ENCODE results near the gene ZFYVE1.
"Not testable (repeated sequence)": the region's sequence is repeated elsewhere in the genome, so short reads cannot be mapped to it uniquely, and the experiment has no call there.

ZFYVE1 gene

GRCh38 chr14:72957213-72957612, 69.7 kb downstream of the ZFYVE1 start:
- no peak for DNase-seq

- not testable (repeated sequence) for DNase-seq
Measured at GRCh38 chr14:72956741-72957140, 70.2 kb downstream of the ZFYVE1 start.

GRCh38 chr14:72952171-72952570, 74.7 kb downstream of the ZFYVE1 start:
- no peak for DNase-seq

GRCh38 chr14:72948481-72949138, 78.3 kb downstream of the ZFYVE1 start:
- peak; percentile 63 for DNase-seq

GRCh38 chr14:72947366-72948160, 79.3 kb downstream of the ZFYVE1 start:
- DNase-seq: no peak

GRCh38 chr14:72946491-72946890, 80.4 kb downstream of the ZFYVE1 start:
- DNase-seq: no peak

GRCh38 chr14:72945356-72946027, 81.4 kb downstream of the ZFYVE1 start:
- no peak for DNase-seq

- no peak for DNase-seq
Measured at GRCh38 chr14:72943876-72944430, 83.0 kb downstream of the ZFYVE1 start.

GRCh38 chr14:72942934-72943333, 84.0 kb downstream of the ZFYVE1 start:
- no peak for DNase-seq

GRCh38 chr14:72941286-72941985, 85.5 kb downstream of the ZFYVE1 start:
- DNase-seq: no peak

GRCh38 chr14:72939630-72940029, 87.3 kb downstream of the ZFYVE1 start:
- no peak for DNase-seq

- no peak for DNase-seq
Measured at GRCh38 chr14:72932893-72933292, 94.0 kb downstream of the ZFYVE1 start.

GRCh38 chr14:72929316-72930080, 97.4 kb downstream of the ZFYVE1 start:
- DNase-seq: no peak

GRCh38 chr14:72928872-72929271, 98.0 kb downstream of the ZFYVE1 start:
- no peak for DNase-seq

- peak; percentile 98 for DNase-seq
Measured at GRCh38 chr14:72926292-72927028, 100.4 kb downstream of the ZFYVE1 start, which contains the start of gene DCAF4. DCAF4 (plus strand) TSS chr14:72926464; CDS start chr14:72937979, 11,515 bp downstream.

- DNase-seq: no peak
Measured at GRCh38 chr14:72925815-72926291, 101.1 kb downstream of the ZFYVE1 start.

GRCh38 chr14:72925171-72925759, 101.6 kb downstream of the ZFYVE1 start:
- no peak for DNase-seq

- DNase-seq: no peak
Measured at GRCh38 chr14:72924337-72924736, 102.6 kb downstream of the ZFYVE1 start.

GRCh38 chr14:72921396-72921795, 105.5 kb downstream of the ZFYVE1 start:
- DNase-seq: no peak

GRCh38 chr14:72920008-72920407, 106.9 kb downstream of the ZFYVE1 start:
- DNase-seq: no peak

All from right hindlimb (tissue), 1 donor.